HPDE6-E6E7 (cell line): Measurements from ENCODE around the gene PAGE4.

Experiments used
- DNase-seq: peaks from one replicate; pipeline ENCODE4 v3.0.0; 2011; ENCODE audit warnings: missing footprints; ENCODE audit errors: extremely low spot score

The PAGE4 gene

GRCh38 chrX:49876750-49877149 lies 47.6 kb downstream of the PAGE4 start:
- peak; percentile 19 for DNase-seq

GRCh38 chrX:49877397-49878101 lies 48.4 kb downstream of the PAGE4 start:
- no peak for DNase-seq

GRCh38 chrX:49878128-49878833 lies 49.2 kb downstream of the PAGE4 start:
- no peak for DNase-seq

DNA sequence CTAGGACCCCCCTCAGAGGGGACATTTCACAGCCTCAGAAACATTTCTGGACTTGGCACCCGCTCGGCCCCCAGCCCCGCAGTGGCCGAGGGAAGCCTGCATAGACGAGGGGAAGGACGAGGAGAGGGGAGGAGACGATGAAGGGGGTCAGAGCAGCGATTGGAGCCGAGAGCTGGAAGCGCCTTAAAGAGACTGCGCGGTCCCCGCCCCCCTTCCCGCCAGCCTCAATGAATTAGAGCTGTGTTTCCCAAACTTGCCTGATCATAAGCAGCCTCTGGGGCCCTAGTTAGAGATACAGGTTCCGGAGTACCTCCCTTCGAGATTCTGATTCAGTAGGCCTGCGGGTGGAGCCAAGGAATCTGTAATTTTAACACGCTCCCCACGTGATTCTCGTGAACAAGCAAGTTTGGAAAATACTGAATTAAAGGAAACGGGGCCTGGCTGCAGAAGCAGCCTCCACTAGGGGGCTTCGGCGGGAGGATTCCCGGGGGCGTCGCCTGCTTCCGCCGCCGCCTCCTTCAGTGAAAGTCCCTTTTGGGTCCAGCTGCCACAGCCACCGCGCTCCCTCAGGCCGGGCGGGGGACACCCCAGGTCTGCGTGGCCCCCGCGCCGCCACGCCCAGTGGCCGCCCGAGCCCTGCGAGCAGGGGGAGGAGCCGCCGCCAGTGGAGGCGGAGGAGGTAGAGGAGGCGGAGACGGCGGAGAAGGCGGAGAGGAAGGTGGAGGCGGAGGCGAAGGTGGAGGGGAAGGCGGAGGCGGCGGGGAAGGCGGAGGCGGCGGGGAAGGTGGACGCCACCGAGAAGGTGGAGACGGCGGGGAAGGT lies 49.9 kb downstream of the PAGE4 start, which contains the start of gene USP27X:
Gene USP27X, plus strand, starts transcription at position 651 of the 822 bp plus-strand sequence. CDS start 824 bp downstream, outside the sequence.
- peak; percentile 29 for DNase-seq

DNA sequence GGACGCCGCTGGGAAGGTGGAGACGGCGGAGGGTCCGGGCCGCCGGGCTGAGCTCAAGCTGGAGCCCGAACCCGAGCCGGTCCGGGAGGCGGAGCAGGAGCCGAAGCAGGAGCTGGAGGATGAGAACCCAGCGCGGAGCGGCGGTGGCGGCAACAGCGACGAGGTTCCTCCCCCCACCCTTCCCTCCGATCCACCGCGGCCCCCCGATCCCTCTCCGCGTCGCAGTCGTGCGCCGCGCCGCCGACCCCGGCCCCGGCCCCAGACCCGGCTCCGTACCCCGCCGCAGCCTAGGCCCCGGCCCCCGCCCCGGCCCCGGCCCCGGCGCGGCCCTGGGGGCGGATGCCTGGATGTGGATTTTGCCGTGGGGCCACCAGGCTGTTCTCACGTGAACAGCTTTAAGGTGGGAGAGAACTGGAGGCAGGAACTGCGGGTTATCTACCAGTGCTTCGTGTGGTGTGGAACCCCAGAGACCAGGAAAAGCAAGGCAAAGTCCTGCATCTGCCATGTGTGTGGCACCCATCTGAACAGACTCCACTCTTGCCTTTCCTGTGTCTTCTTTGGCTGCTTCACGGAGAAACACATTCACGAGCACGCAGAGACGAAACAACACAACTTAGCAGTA lies 50.7 kb downstream of the PAGE4 start:
- DNase-seq = no peak

DNA sequence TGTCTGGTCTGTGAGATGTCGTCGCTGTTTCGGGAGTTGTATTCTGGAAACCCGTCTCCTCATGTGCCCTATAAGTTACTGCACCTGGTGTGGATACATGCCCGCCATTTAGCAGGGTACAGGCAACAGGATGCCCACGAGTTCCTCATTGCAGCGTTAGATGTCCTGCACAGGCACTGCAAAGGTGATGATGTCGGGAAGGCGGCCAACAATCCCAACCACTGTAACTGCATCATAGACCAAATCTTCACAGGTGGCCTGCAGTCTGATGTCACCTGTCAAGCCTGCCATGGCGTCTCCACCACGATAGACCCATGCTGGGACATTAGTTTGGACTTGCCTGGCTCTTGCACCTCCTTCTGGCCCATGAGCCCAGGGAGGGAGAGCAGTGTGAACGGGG lies 51.6 kb downstream of the PAGE4 start:
- DNase-seq = no peak
